ENCODE results near the gene INMT. TPM values are rescaled to one million over a fixed set of nuclear protein-coding genes. Genes with fewer than 3 reads are reported as not detected.

INMT gene
- total RNA-seq, 1 experiment from 2014 or later: 0.17 TPM

GRCh38 chr7:30726296-30727006 lies 25.5 kb upstream of the INMT start:
- in situ Hi-C loops (cut with HindIII; ENCODE audit: low sequenced_read_pairs): no loop called here
- no peak for DNase-seq (ENCODE audit: low spot score)

GRCh38 chr7:30727061-30727945 lies 24.6 kb upstream of the INMT start:
- in situ Hi-C loops (cut with HindIII; ENCODE audit: low sequenced_read_pairs): no loop called here
- no peak for DNase-seq (ENCODE audit: low spot score)

DNA sequence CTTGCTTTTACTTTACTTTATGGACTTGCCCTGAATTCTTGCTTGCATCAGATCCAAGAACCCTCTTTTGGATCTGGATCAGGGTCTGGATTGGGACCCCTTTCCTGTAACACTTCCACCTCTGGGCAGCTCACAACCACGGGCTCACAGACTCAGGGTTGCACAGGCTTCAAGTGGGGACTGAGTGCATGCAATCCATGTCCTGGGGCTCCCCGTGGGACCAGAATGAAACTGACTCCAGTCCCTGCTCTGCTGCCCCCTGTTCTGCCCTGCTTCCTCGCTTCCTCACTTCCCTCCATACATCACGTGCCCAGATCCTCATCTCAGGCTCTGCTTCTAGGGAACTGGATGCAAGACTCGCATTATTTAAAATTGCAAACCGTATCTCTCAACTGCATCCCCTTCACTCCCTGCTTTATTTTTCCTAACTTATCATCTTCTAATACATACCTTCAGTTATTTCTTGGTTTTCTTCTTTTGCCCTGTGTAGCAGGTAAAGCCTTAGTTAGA lies 23.3 kb upstream of the INMT start:
- in situ Hi-C loops (cut with HindIII; ENCODE audit: low sequenced_read_pairs): no loop called here
- no peak for DNase-seq (ENCODE audit: low spot score)

DNA sequence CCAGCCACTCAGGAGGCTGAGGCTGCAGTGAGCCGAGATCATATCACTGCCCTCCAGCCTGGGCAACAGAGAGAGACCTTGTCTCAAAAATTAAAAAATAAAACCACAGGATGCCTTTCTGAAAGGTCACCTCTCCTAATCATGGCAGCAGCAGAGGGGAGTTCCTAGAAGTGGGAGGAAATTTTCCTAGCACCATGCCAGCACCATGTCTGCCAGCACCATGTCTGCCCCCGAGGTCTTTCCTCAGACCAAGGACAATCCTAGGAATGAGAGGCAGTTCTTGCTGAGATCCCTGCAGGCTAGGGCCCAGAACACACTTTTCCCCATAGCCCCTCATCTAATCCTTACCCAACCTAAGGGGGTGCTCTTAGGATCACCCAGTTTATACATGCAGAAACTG lies 22.3 kb upstream of the INMT start:
- in situ Hi-C loops (cut with HindIII; ENCODE audit: low sequenced_read_pairs): no loop called here
- DNase-seq (ENCODE audit: low spot score): no peak

- in situ Hi-C loops (cut with HindIII; ENCODE audit: low sequenced_read_pairs): no loop called here
- no peak for DNase-seq (ENCODE audit: low spot score)
Measured at GRCh38 chr7:30730097-30730496, 21.8 kb upstream of the INMT start.

GRCh38 chr7:30730996-30731395 lies 20.9 kb upstream of the INMT start:
- DNase-seq (ENCODE audit: low spot score): no peak
- in situ Hi-C loops (cut with HindIII; ENCODE audit: low sequenced_read_pairs): no loop called here

DNA sequence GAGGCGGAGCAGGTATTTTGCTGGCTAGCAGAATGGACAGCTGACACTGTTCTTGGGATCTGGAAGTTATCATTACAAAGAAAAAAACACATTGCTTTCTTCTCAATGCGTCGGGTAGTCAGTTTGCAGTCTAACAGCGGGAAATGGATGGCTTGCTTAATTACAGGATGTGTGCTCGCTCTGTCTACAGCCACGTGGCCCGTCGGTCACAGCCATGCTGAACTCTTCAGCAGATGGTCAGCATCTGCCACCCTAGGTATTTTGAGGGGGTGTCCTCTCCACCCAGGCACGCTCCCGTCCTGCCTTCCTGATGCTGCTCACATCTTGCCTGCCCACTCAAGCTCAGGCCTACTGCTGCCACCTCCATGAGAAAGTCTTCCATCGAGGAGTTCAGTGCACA lies 20.4 kb upstream of the INMT start:
- no peak for DNase-seq (ENCODE audit: low spot score)
- in situ Hi-C loops (cut with HindIII; ENCODE audit: low sequenced_read_pairs): no loop called here

DNA sequence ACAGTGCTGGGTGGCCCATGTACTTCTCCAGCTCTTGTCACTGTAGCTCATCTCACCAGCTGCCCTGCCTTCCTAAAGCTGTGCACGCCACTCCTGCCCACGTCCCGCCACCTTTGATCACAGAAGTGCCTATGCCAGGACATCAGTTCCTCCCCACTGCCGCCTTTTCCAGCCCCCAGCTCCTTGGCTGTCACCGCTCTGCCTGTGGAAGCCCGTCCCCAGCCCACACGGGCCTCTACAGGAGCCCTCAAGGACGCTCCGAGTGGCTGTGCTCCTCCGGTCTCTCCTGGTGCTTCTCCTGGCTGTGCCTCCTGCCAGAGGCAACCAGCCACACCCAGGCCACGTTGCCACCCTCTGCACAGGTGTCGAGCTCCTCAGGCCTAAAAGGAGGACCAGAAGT lies 19.3 kb upstream of the INMT start:
- no peak for DNase-seq (ENCODE audit: low spot score)
- in situ Hi-C loops (cut with HindIII; ENCODE audit: low sequenced_read_pairs): no loop called here

DNA sequence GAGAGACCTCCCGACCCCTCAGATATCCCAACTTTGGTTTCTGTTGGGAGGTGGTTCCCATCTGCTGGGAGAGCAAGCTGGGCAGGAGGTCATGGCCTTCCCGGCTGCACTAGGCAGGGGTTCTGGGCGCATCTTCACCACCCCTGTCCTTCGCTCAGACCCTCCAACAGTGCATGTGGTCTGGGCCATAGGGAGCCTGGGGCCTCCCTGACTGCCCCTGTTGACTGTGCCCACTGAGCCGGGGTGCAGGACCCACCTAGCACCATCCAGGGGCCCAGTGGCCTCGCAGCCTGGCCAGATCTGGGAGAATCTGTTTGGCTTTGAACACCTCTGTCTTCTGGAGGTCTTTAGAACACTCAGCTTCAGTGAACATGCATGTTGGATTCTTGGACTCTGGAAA lies 18.7 kb upstream of the INMT start:
- in situ Hi-C loops (cut with HindIII; ENCODE audit: low sequenced_read_pairs): no loop called here
- no peak for DNase-seq (ENCODE audit: low spot score)

GRCh38 chr7:30733691-30734090 lies 18.2 kb upstream of the INMT start:
- DNase-seq (ENCODE audit: low spot score): no peak
- in situ Hi-C loops (cut with HindIII; ENCODE audit: low sequenced_read_pairs): no loop called here

DNA sequence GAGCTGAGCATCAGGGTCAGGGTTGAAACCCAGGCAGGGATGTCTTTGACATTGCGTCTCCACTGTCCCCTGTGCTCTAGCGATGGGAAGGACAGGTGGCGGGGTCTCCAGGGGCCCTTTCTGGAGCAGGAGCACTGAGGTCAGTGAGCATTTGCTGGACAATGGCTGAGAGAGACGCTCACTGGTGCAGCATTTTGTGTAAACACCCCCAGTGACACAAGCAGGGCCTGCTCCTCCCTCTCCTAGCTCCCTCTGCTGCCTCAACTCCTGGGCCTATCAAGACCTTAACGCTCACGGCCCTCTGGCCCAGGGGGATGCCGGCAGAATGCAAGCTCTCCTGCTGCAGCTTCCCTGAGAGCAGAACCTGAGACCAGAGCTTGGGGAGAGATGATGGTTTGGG lies 17.4 kb upstream of the INMT start:
- DNase-seq (ENCODE audit: low spot score): no peak
- in situ Hi-C loops (cut with HindIII; ENCODE audit: low sequenced_read_pairs): no loop called here

DNA sequence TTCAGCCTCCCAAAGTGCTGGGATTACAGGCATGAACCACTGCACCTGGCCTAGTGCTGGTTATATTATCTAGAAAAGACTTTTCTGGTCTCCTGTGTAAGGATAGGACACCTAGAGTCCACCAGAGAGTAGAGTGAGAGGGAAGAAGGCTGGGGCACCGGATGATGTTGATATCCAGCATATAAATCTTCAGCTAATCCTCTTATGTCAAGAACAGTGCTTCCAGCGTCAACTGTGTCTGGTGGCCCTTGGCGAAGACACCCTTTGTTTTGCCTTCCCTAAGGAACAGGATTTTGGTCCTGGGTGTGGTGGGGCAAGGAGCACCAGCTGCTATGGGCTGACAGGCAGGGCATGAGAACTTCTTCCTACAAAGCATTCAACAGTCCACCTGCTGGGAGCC lies 16.3 kb upstream of the INMT start:
- in situ Hi-C loops (cut with HindIII; ENCODE audit: low sequenced_read_pairs): no loop called here
- DNase-seq (ENCODE audit: low spot score): no peak

- no peak for DNase-seq (ENCODE audit: low spot score)
- in situ Hi-C loops (cut with HindIII; ENCODE audit: low sequenced_read_pairs): no loop called here
Measured at GRCh38 chr7:30736291-30736690, 15.6 kb upstream of the INMT start.

- no peak for DNase-seq (ENCODE audit: low spot score)
- in situ Hi-C loops (cut with HindIII; ENCODE audit: low sequenced_read_pairs): no loop called here
Measured at GRCh38 chr7:30738026-30738915, 13.7 kb upstream of the INMT start.

DNA sequence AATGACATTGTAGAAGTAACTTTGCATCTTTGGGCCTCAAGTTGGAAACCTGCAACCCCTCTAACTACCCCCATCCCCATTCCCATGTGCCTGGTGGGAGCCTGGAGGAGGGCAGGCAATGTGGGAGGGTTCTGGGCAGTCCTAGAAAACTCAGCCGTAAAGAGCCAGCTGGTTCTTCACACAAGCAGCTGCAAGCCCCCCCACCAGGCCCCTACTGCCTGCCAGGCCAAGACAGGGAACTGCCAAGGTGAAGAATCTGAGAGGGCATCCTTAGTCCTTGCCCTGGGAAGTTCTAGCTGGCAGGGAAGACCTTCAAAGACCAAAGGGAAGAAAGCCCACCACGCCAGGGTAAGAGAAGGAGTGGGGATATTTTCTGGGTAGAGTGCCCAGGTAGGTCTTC lies 12.2 kb upstream of the INMT start:
- in situ Hi-C loops (cut with HindIII; ENCODE audit: low sequenced_read_pairs): no loop called here
- DNase-seq (ENCODE audit: low spot score): no peak

DNA sequence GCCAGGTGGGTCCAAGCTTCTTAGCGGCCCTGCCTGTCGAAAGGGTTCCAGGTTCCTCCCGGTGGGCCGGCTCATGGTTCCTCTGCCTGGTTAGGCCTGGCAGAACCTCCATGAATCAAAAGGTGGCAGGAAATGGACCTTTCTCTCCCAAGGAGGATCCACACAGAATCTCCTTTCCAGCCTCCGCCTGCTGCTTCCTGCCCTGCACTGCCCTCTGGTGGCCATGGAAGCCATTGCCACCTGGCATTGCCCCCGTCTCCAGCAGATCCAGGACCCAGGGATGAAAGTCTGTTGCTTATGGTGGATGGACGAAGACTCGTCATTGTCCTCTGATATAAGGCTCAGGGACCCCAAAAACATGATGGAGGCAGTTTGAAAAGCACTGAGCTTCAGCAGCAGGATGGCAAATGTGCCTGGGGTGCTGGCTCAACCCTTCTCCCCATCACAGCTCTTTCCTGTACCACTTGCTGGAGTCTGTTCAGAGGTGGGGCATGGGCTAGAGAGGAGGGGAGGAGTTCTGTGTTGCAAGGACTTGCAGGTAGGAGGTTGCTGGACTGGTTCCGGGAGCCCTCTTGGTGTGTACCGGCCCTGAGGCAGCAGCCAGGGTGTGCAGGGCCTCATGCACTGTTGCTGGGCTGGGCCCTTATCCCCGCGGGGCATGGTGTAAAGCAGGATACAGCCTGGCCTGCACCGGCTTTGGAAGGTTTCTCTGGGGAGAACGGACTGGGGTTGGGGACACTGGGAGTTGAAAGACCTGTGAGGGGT lies 11.3 kb upstream of the INMT start:
- DNase-seq (ENCODE audit: low spot score): peak; percentile 85
- in situ Hi-C loops (cut with HindIII; ENCODE audit: low sequenced_read_pairs): no loop called here

GRCh38 chr7:30741289-30741688 lies 10.6 kb upstream of the INMT start:
- in situ Hi-C loops (cut with HindIII; ENCODE audit: low sequenced_read_pairs): no loop called here
- no peak for DNase-seq (ENCODE audit: low spot score)

DNA sequence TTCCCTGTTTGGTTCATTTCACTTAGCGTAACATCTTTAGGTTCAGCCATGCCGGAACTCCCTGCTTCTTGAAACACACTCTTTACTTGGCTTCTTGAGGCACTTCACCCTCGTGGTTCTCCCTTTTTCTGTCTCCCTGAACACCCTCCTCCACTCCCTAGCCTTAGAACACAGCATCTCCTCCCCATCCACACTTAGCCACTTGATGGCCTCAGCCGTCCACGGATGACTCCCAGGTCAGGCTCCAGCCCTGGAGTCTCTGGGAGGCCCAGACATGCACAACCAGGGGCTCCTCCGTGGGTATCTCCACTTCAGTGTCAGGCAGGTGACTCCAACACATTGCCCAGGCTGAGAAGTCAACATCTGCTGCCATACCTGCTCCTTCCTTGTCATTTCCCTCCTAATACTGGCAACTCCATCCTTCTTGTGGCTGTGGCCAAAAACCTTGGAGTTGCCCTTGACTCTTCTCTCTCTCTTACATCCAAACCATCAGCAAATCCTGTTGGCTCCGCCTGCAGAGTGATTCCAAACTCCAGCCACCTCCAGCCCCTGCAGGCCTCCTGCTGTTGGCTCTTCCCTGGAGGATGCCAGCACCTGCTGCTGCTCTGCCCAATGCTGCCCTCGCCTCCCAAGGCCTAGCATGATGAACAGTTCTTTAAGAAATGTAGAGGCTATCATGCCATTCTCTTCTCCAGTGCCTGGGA lies 8.4 kb upstream of the INMT start:
- in situ Hi-C loops (cut with HindIII; ENCODE audit: low sequenced_read_pairs): no loop called here

More for the DNA sequence above, 8.4 kb upstream of the INMT start:
- peak; percentile 33 for DNase-seq (ENCODE audit: low spot score)
